Posterior cingulate gyrus (tissue), 11 donors: ENCODE results near the gene VWA7.
"Not testable (repeated sequence)": the region's sequence is repeated elsewhere in the genome, so short reads cannot be mapped to it uniquely, and the experiment has no call there.

Experiments
- DNase-seq, 10 donors: peaks; one replicate each; pipeline versions ENCODE4 v3.0.0 to v3.0.0-alpha.2; 2020 to 2021; ENCODE audit warnings: mixed read lengths in 3 of 10
- intact Hi-C: fragments of 100-400 bp; cut with DNase I; formaldehyde crosslinking; loops from one replicate; pipeline ENCODE4 v1.15.1; 2023

Gene VWA7

GRCh38 chr6:31776989-31777666 lies at the start of gene VWA7:
Gene VWA7 (minus strand): TSS chr6:31777328. CDS start chr6:31776779, 549 bp downstream.
- DNase-seq: peak in 7 of 10 donors; percentile 38 to 93 (median 58)
- intact Hi-C loops: no loop called here

GRCh38 chr6:31826793-31827285 lies 49.7 kb upstream of the VWA7 start:
- intact Hi-C loops: no loop called here
- DNase-seq: peak in 7 of 10 donors; percentile 56 to 94 (median 65)

- DNase-seq: no peak
- intact Hi-C loops: no loop called here
These were observed 48.4 kb upstream of the VWA7 start for GRCh38 chr6:31825553-31825952.

- intact Hi-C loops: not testable (repeated sequence)
- peak in 2 of 10 donors; percentile 31 to 35 for DNase-seq
These were observed 46.6 kb upstream of the VWA7 start for GRCh38 chr6:31823592-31824196.

- intact Hi-C loops: no loop called here
- DNase-seq: peak in 9 of 10 donors; percentile 53 to 94 (median 71)
These were observed 45.1 kb upstream of the VWA7 start for GRCh38 chr6:31822036-31822821.

GRCh38 chr6:31821301-31822035 lies 44.3 kb upstream of the VWA7 start:
- peak in 9 of 10 donors; percentile 51 to 94 (median 70) for DNase-seq
- intact Hi-C loops: no loop called here

- peak in 1 of 10 donors; percentile 33 for DNase-seq
- intact Hi-C loops: not testable (repeated sequence)
These were observed 43.3 kb upstream of the VWA7 start for GRCh38 chr6:31820399-31820798.

- intact Hi-C loops: no loop called here
These were observed 42.8 kb upstream of the VWA7 start for GRCh38 chr6:31819871-31820299.

GRCh38 chr6:31817929-31818511 lies 40.9 kb upstream of the VWA7 start:
- peak in 2 of 10 donors; percentile 56 to 63 for DNase-seq
- intact Hi-C loops: not testable (repeated sequence)

More at GRCh38 chr6:31819871-31820299, 42.8 kb upstream of the VWA7 start:
- DNase-seq: no peak

GRCh38 chr6:31817133-31817928 lies 40.2 kb upstream of the VWA7 start:
- peak in 2 of 10 donors; percentile 70 to 78 for DNase-seq
- intact Hi-C loops: not testable (repeated sequence)

- intact Hi-C loops: no loop called here
- peak; percentile 93 to 99 (median 95) for DNase-seq
These were observed 38.1 kb upstream of the VWA7 start, which contains the start of the genes HSPA1A and HSPA1L for GRCh38 chr6:31815025-31815838. Gene HSPA1A (plus strand): TSS chr6:31815543. CDS start chr6:31815757, 214 bp downstream. Gene HSPA1L (minus strand): TSS chr6:31815283. CDS start chr6:31811972, 3,311 bp downstream.

GRCh38 chr6:31814677-31815024 lies 37.5 kb upstream of the VWA7 start:
- intact Hi-C loops: no loop called here
- DNase-seq: peak; percentile 85 to 98 (median 92)

GRCh38 chr6:31813465-31813849 lies 36.3 kb upstream of the VWA7 start:
- intact Hi-C loops: no loop called here
- peak in 1 of 10 donors; percentile 55 for DNase-seq

- peak in 1 of 10 donors; percentile 36 for DNase-seq
- intact Hi-C loops: no loop called here
These were observed 34.5 kb upstream of the VWA7 start for GRCh38 chr6:31811645-31812044.

- DNase-seq: peak in 1 of 10 donors; percentile 6
- intact Hi-C loops: not testable (repeated sequence)
These were observed 31.5 kb upstream of the VWA7 start for GRCh38 chr6:31808599-31808998.

- peak; percentile 95 to 99 (median 97) for DNase-seq
- intact Hi-C loops: no loop called here
These were observed 29.5 kb upstream of the VWA7 start, which contains the start of gene LSM2 for GRCh38 chr6:31806470-31807272. Gene LSM2 (minus strand): TSS chr6:31806966. CDS start chr6:31806757, 209 bp downstream.

- intact Hi-C loops: no loop called here
- DNase-seq: no peak
These were observed 28.9 kb upstream of the VWA7 start for GRCh38 chr6:31805939-31806469.
